GM12864 (cell line): Measurements from ENCODE around the gene HS3ST5.
"Not testable (repeated sequence)": the region's sequence is repeated elsewhere in the genome, so short reads cannot be mapped to it uniquely, and the experiment has no call there.

Source experiments
- DNase-seq: peaks from one replicate; pipeline ENCODE4 v3.0.0-alpha.2; 2011; ENCODE audit warnings: low read depth
- H3K4me3 ChIP-seq: 2 replicates; pipeline ENCODE4 v1.5.1; 2011; ENCODE audit warnings: mild to moderate bottlenecking, low read depth, low read length, control low read depth
- TF ChIP-seq, protein P1 (sequence below): IDR thresholded peaks from 2 replicates; pipeline ENCODE4 v1.5.1; 2011; ENCODE audit warnings: low read depth, mild to moderate bottlenecking, moderate library complexity, low read length, control low read depth, inconsistent platforms; ENCODE audit errors: missing control alignments

HS3ST5 gene

DNA sequence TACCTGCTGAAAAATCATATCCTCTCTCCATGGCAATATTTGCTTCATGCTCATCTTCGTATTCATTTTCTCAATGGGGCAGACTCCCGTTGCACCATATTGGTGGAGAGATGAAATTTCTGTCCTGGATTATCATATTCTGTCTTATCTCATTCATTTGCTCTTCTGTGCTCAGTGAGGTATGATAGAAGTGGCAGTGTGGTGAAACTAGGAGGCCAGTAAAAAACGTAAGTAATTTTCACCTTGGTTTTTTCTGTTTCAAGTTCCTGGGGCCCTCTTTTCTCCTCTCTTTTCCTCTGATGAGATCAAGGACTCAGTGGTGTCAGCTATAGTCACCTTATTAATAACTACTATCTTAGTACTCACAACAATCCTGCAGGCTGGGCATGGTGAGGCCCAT is 189.4 kb downstream of the HS3ST5 start:
- no peak for DNase-seq
- H3K4me3 ChIP-seq = no peak overlapping the region
- TF ChIP-seq, protein P1, sequence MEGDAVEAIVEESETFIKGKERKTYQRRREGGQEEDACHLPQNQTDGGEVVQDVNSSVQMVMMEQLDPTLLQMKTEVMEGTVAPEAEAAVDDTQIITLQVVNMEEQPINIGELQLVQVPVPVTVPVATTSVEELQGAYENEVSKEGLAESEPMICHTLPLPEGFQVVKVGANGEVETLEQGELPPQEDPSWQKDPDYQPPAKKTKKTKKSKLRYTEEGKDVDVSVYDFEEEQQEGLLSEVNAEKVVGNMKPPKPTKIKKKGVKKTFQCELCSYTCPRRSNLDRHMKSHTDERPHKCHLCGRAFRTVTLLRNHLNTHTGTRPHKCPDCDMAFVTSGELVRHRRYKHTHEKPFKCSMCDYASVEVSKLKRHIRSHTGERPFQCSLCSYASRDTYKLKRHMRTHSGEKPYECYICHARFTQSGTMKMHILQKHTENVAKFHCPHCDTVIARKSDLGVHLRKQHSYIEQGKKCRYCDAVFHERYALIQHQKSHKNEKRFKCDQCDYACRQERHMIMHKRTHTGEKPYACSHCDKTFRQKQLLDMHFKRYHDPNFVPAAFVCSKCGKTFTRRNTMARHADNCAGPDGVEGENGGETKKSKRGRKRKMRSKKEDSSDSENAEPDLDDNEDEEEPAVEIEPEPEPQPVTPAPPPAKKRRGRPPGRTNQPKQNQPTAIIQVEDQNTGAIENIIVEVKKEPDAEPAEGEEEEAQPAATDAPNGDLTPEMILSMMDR = no peak

DNA sequence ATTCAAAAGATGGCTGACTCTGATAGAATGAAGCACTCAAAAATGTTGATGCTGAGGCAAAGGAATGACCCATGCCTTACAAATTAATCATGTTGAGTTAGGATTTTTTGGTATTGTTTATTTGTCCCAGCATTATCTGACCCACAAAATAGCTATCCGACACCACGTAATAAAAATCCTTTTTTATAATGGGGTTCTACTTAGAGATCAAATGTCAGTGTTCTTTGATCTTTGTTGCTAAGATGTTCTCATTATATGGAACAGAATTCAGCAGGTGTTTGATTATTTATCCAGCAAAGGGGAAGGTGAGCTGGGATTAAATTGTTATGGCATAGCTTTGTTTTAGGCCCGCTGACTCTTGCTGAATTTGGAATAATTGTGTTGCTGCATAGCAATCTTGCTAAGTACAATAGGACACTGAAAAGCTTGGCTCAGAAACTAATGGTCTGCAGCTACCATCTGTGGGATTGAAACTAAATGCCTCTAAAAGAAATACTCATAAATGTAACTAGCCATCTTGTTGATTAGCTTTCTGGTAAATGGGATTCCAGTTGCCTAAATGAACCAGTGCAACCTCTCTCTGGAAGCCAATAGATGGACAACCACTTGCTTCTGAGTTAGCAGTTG is 191.6 kb downstream of the HS3ST5 start:
- no peak for DNase-seq
- H3K4me3 ChIP-seq = no peak overlapping the region
- TF ChIP-seq, protein P1 = no peak

DNA sequence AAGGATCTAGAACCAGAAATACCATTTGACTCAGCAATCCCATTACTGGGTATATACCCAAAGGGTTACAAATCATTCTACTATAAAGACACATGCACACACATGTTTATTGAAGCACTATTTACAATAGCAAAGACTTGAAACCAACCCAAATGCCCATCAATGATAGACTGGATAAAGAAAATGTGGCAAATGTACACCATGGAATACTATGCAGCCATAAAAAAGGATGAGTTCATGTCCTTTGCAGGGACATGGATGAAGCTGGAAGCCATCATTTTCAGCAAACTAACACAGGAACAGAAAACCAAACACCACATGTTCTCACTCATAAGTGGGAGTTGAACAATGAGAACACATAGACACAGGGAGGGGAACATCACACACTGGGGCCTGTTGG is 193.6 kb downstream of the HS3ST5 start:
- not testable (repeated sequence) for H3K4me3 ChIP-seq, DNase-seq

DNA sequence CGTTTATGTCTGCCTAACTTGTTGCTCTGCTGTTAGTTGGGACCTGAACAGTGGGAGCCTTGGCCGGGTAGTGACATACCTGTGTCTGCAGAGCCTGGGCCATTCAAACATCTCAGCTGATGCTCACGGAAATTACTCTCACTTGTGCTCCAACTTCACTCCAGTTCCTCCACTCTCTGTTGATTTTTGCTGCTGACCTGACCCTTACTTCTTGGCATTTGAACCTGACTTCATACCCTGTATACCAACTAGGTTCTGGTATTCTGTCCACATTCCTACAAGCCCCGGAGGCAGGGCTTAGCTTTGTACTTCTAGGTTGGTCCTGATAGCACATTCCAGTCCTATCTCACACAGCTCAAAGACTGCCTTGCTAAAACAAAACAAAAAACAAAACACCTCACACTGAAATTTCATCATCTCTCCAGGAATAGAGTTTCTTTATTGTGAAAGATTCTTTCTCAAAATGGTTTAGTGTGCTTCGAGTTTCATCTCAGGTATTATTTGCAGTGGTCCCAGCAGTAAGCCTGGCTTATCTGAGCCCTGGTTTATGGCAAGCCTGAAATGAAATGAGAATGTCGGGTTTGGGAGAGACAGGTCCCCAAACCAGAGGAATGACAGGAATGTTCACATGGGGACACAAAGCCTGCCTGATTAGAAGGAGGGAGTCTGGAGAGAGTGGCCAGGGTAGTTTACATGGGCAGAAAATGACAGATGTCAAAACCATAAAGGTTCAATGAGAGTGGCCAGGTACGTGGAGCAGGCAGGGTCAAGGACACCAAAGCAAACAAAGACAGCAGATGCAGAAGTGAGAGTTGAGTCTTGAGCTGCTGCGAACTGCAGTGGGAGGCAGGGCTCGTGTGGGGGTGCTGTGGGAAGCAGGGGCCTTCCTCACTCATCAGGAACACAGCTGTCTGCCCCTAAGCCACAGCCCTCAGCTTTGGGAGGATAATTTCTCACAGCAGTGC is 197.7 kb downstream of the HS3ST5 start:
- no peak for DNase-seq
- no peak overlapping the region for H3K4me3 ChIP-seq

DNA sequence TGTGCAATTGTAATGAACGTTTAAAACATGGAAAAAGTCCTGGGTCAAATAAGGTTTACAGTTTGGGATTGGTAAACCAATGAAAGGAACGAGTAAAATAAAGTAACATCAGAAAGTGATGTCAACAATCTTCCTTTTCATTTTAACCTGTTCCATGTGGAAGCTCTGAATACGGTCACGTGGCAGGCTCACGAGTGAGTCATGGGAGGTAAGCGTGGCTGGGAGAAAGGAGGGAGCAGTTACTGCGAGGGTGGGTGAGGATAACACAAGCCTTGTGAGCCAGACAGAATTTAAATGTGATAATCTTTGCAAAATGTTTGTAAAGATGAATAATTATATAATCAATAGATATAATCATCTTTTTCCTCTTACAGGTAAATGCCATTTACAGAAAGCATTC is 200.6 kb downstream of the HS3ST5 start:
- TF ChIP-seq, protein P1 = no peak
- no peak for DNase-seq
- no peak overlapping the region for H3K4me3 ChIP-seq

More for the DNA sequence above, 197.7 kb downstream of the HS3ST5 start:
- TF ChIP-seq, protein P1 = no peak

DNA sequence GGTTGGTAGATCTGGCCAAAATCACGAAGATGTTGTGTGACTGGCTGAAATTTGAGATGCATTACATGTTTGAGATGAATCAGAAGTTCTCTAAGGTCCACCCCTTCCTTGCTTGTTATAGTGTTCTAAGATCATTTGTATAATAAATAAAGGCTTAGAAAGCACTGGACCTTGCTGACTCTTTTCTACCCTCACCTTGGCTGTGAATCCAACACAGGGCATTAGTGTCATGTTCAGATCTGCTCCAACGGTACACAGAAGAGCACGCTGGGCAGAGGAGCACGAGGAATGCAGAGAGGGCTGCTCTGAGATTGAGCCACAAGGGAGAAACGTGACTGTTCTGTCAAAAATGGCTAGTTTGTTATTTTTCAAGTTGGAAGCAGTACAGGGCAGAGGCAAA is 202.4 kb downstream of the HS3ST5 start:
- no peak overlapping the region for H3K4me3 ChIP-seq
- no peak for DNase-seq
- TF ChIP-seq, protein P1 = no peak

DNA sequence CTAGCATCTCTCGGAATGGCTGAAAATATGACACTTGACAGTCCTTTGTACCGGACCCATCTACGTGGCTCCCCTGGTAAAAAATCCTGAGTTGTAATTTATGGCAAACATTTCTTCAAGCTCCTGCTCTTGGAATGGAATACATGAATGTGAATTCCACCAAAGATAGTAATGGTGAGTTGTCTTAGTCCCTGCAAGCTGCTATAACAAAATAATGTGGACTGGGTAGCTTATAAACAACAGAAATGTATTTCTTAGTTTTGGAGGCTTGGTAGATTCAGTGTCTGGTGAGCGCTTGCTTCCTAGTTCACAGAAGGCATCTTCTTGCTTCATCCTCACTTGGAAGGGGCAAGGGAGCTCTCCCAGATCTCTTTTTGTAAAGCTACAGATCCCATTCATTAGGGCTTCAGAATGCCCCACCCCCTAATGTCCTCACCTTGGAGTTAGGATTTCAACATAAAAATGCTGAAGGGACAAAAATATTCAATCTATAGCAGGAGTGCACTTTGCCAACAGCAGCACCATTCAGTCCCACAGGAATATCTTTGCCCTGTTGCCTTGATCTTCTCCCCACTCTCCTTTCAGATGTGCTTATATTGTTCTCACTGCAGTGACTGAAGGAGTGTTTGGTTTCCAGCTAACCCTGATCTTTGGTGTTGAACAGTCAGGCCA is 204.1 kb downstream of the HS3ST5 start:
- TF ChIP-seq, protein P1 = no peak
- no peak for DNase-seq
- no peak overlapping the region for H3K4me3 ChIP-seq
